Epithelial cell of prostate (primary cell): ENCODE data around the gene AKR1C4.

Source experiments
- DNase-seq: peaks from one replicate; pipeline ENCODE4 v3.0.0-alpha.2; 2011; ENCODE audit warnings: low read depth, low spot score
- H3K27ac ChIP-seq: fragments of 450-650 bp; 2 replicates; pipeline ENCODE4 v1.5.1; 2017; ENCODE audit warnings: mild to moderate bottlenecking

AKR1C4 gene

GRCh38 chr10:5259952-5260578 lies 63.4 kb downstream of the AKR1C4 start:
- no peak for DNase-seq
- H3K27ac ChIP-seq: no peak overlapping the region

DNA sequence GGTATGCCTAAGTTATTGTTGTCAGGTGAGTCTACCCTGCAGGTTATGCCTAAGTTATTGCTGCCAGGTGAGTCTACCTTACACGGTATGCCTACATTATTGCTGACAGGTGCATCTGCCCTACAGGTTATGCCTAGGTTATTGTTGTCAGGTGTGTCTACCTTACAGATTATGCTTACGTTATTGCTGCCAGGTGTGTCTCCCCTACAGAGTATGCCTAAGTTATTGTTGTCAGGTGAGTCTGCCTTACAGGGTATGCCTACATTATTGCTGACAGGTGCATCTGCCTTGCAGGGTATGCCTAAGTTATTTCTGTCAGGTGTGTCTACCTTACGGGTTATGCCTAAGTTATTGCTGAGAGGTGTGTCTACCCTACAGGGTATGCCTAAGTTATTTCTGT lies 64.2 kb downstream of the AKR1C4 start:
- DNase-seq: no peak
- no peak overlapping the region for H3K27ac ChIP-seq

DNA sequence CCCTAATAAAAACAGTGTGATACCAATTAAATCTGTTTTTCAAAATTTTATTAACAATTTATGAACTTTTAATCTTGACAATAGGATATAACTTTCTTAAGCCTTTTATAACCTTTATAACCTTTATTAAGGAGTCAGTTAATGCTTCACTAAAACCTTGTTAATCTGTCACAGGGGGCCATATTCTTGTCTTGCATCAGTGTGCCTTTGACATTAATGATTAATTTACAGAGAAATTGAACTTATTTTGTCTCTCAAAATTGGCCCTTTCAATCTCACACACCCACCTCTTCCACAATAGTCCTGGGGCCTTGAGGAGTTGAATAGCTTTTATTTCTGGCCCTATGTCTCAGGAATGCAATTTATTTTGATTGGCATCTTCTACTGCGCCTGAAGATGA lies 68.5 kb downstream of the AKR1C4 start:
- no peak overlapping the region for H3K27ac ChIP-seq
- DNase-seq: no peak

DNA sequence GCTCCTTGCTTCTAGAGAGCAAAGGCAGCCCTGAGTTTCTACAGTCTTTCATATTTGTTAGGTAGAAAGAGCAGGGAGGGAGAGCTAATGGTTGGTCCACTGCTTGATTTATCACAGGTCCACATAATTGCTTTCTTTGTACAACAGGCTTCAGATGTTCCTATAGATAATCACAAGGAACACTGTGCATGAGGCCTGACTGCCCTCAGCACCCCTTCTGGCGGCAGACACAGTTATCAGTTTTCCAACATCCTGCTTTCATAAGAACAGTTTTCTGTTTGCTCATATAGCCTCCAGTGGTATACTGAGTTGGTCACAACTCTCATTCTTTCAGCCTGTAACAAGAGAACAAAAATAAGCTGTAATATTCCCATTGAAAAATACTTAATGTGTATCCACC lies 69.7 kb downstream of the AKR1C4 start:
- H3K27ac ChIP-seq: no peak overlapping the region

DNA sequence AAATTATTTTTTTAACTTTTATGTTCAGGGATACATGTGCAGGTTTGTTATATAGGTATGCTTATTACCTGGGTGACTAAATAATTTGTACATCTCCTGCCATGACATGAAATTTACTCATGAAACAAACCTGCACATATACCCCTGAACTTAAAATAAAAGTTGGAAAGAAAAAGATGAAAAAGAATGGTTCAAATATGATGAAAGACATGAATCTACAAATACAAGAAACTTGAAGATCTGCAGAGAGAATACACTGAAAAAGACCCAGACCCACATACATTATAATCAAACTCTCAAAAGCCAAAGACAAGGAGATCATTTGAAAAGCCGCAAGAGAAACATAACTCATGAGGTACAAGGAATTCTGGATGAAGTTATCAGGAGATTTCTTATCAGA lies 70.2 kb downstream of the AKR1C4 start:
- no peak overlapping the region for H3K27ac ChIP-seq

More for the DNA sequence above, 69.7 kb downstream of the AKR1C4 start:
- no peak for DNase-seq

GRCh38 chr10:5268234-5268633 lies 71.6 kb downstream of the AKR1C4 start:
- H3K27ac ChIP-seq: no peak overlapping the region
- no peak for DNase-seq

More for the DNA sequence above, 70.2 kb downstream of the AKR1C4 start:
- no peak for DNase-seq
